CD14-positive monocyte (primary cell): Measurements from ENCODE around the gene KCNK13. TPM values are rescaled to one million over a fixed set of nuclear protein-coding genes. Genes with fewer than 3 reads are reported as not detected.

Experiments used
- DNase-seq, 3 donors: peaks; one replicate each; pipeline ENCODE4 v3.0.0-alpha.2; 2011 to 2022
- H2AFZ ChIP-seq: 2 replicates; pipeline ENCODE4 v1.6.0; 2012; ENCODE audit warnings: mild to moderate bottlenecking, low read depth, low read length, inconsistent platforms; ENCODE audit not compliant: insufficient read depth, poor library complexity, severe bottlenecking
- H3K27ac ChIP-seq, 2 donors: 1 replicate in 1 of 2; 2 replicates in 1 of 2; pipeline ENCODE4 v1.5.1; 2012 to 2013; ENCODE audit warnings: low read length in 2 of 2, control low read depth in 1 of 2, inconsistent platforms in 1 of 2, low read depth in 1 of 2, mild to moderate bottlenecking in 1 of 2
- H3K27me3 ChIP-seq, 2 donors: one replicate each; pipeline versions ENCODE4 v1.6.0 to v1.6.1; 2011 to 2013; ENCODE audit warnings: low read length in 2 of 2; ENCODE audit not compliant: control insufficient read depth in 2 of 2, insufficient read depth in 2 of 2
- H3K36me3 ChIP-seq, 2 donors: replicated peaks in 1 of 2; 1 replicate in 1 of 2; 2 replicates in 1 of 2; pipeline versions ENCODE4 v1.5.1 to v1.6.1; 2012 to 2013; ENCODE audit warnings: low read length in 2 of 2, control low read depth in 1 of 2, inconsistent platforms in 1 of 2, mild to moderate bottlenecking in 1 of 2; ENCODE audit not compliant: insufficient read depth in 2 of 2, control insufficient read depth in 1 of 2
- H3K4me1 ChIP-seq, 2 donors: 1 replicate in 1 of 2; 2 replicates in 1 of 2; pipeline versions ENCODE4 v1.5.1 to v1.6.1; 2012 to 2013; ENCODE audit warnings: low read length in 2 of 2, control low read depth in 1 of 2, inconsistent platforms in 1 of 2, mild to moderate bottlenecking in 1 of 2, moderate library complexity in 1 of 2; ENCODE audit not compliant: insufficient read depth in 2 of 2, control insufficient read depth in 1 of 2
- H3K4me2 ChIP-seq: replicated peaks from 2 replicates; pipeline ENCODE3; 2012; ENCODE audit warnings: low read length, moderate library complexity, mild to moderate bottlenecking; ENCODE audit not compliant: poor library complexity, severe bottlenecking; ENCODE audit errors: extremely low read depth
- H3K4me3 ChIP-seq, 3 experiments: fragments of 200-600 bp in 1 of 3; sonication (generic) in 1 of 3; replicated peaks in 1 of 3; 1 replicate in 2 of 3; 2 replicates in 1 of 3; pipeline ENCODE4 v1.5.1; 2011 to 2013; ENCODE audit warnings: low read length in 3 of 3, mild to moderate bottlenecking in 3 of 3, control low read depth in 2 of 3, low read depth in 2 of 3, inconsistent platforms in 1 of 3, moderate library complexity in 1 of 3
- H3K79me2 ChIP-seq: 2 replicates; pipeline ENCODE4 v1.6.0; 2012; ENCODE audit warnings: mild to moderate bottlenecking, control low read depth, inconsistent platforms, low read length, moderate library complexity; ENCODE audit not compliant: insufficient read depth
- H3K9ac ChIP-seq: 2 replicates; pipeline ENCODE4 v1.6.0; 2017; ENCODE audit warnings: low read length, mild to moderate bottlenecking; ENCODE audit not compliant: insufficient read depth, poor library complexity, severe bottlenecking
- H3K9me3 ChIP-seq, 2 donors: replicated peaks in 1 of 2; 1 replicate in 1 of 2; 2 replicates in 1 of 2; pipeline versions ENCODE4 v1.5.1 to v1.6.1; 2012 to 2013; ENCODE audit warnings: low read length in 2 of 2, control low read depth in 1 of 2; ENCODE audit not compliant: control insufficient read depth in 1 of 2, insufficient read depth in 1 of 2
- H4K20me1 ChIP-seq: 2 replicates; pipeline ENCODE4 v1.6.0; 2012; ENCODE audit warnings: mild to moderate bottlenecking, low read length, control low read depth, moderate library complexity; ENCODE audit not compliant: insufficient read depth
- H3K27ac Mint-ChIP-seq, 7 donors: one replicate each; pipeline ENCODE4 v1.8.0; 2020; ENCODE audit warnings: mild to moderate bottlenecking in 7 of 7, mixed read lengths in 7 of 7, moderate library complexity in 6 of 7, inconsistent platforms in 2 of 7
- H3K27me3 Mint-ChIP-seq, 3 donors: one replicate each; pipeline ENCODE4 v1.8.0; 2021 to 2022; ENCODE audit warnings: low read depth in 3 of 3, mild to moderate bottlenecking in 3 of 3, mixed read lengths in 3 of 3, moderate library complexity in 3 of 3, inconsistent platforms in 1 of 3
- H3K36me3 Mint-ChIP-seq, 2 donors: one replicate each; pipeline ENCODE4 v1.8.0; 2020; ENCODE audit warnings: mixed read lengths in 2 of 2, inconsistent platforms in 1 of 2, mild to moderate bottlenecking in 1 of 2
- H3K4me1 Mint-ChIP-seq: one replicate; pipeline ENCODE4 v1.8.0; 2020; ENCODE audit warnings: mild to moderate bottlenecking, mixed read lengths
- H3K4me3 Mint-ChIP-seq, 2 donors: one replicate each; pipeline ENCODE4 v1.8.0; 2020; ENCODE audit warnings: mild to moderate bottlenecking in 2 of 2, mixed read lengths in 2 of 2, moderate library complexity in 1 of 2
- H3K9me3 Mint-ChIP-seq, 7 donors: one replicate each; pipeline ENCODE4 v1.8.0; 2020 to 2022; ENCODE audit warnings: mixed read lengths in 7 of 7, mild to moderate bottlenecking in 6 of 7, moderate library complexity in 6 of 7, inconsistent platforms in 2 of 7
- CTCF ChIP-seq: fragments of 200-600 bp; IDR thresholded peaks from one replicate; pipeline ENCODE4 v1.8.0; 2022; ENCODE audit warnings: antibody characterized with exemption, mild to moderate bottlenecking
- WGBS: methylation state at CpG from one replicate; pipeline ENCODE4 v1.1.5; 2013; ENCODE audit warnings: missing lambda C conversion rate; ENCODE audit not compliant: insufficient coverage; 5-methylcytosine and 5-hydroxymethylcytosine counted together
- intact Hi-C, 2 donors: fragments of 100-400 bp; cut with micrococcal nuclease; formaldehyde crosslinking; loops; one replicate each; pipeline versions ENCODE4 v1.15.0 to v1.15.1; 2023
- polyA plus RNA-seq, 3 donors: library from polyadenylated mRNA; depleted of rRNA in 1 of 3; unstranded in 2 of 3; stranded (reverse) in 1 of 3; fragments of 300-500 nt in 2 of 3; fragments of >200 nt in 1 of 3; fragmentation: Illumina TruSeq in 2 of 3; gene quantifications; 1 replicate in 2 of 3; 2 replicates in 1 of 3; pipeline ENCODE4 v1.2.3, GENCODE V29; 2012 to 2021

KCNK13 gene
- polyA plus RNA-seq, 3 donors, result 1.6 to 4.2 (median 2.9) TPM

- Histone ChIP-seq H3K27ac (no peak overlapping the region), H4K20me1 (no peaks in the 10 kb centered on the region), H3K27me3 (peaks cover 31 to 33% of the 10 kb centered on the region in 2 donors), H3K79me2 (no peaks in the 10 kb centered on the region), H2AFZ (no peak overlapping the region), H3K4me1 (no peaks in the 10 kb centered on the region), H3K4me3 (no peak overlapping the region), H3K9ac (no peak overlapping the region), H3K9me3 (no peaks in the 10 kb centered on the region), H3K4me2 (no peak overlapping the region), H3K36me3 (peaks cover 0 to 3% of the 10 kb centered on the region in 2 donors)
- intact Hi-C loops, result no loop called here
- DNase-seq, result no peak
- no peak overlapping the region for H3K4me3 Mint-ChIP-seq
- H3K27ac Mint-ChIP-seq, result no peak overlapping the region
- H3K36me3 Mint-ChIP-seq, result peaks cover 2 to 6% of the 10 kb centered on the region in 2 donors
- peaks cover 25 to 34% (median 30%) of the 10 kb centered on the region in 3 donors for H3K27me3 Mint-ChIP-seq
- no peak for TF ChIP-seq CTCF
- no peaks in the 10 kb centered on the region for H3K4me1 Mint-ChIP-seq
- WGBS, result 96% methylated on average over 4 of the region's 4 CpGs
- H3K9me3 Mint-ChIP-seq, result peaks cover 0 to 2% (median 0%) of the 10 kb centered on the region in 7 donors
Measured at GRCh38 chr14:90050271-90050670, 11.5 kb upstream of the KCNK13 start.

- WGBS, result no CpG with 5 or more reads among the region's 2 CpGs
- Mint-ChIP-seq H3K27ac (no peak overlapping the region), H3K27me3 (peaks cover 44 to 57% (median 50%) of the 10 kb centered on the region in 3 donors), H3K4me3 (no peak overlapping the region), H3K36me3 (no peaks in the 10 kb centered on the region), H3K9me3 (no peaks in the 10 kb centered on the region), H3K4me1 (no peaks in the 10 kb centered on the region)
- Histone ChIP-seq H3K4me2 (no peak overlapping the region), H3K27ac (no peak overlapping the region), H3K79me2 (no peaks in the 10 kb centered on the region), H4K20me1 (no peaks in the 10 kb centered on the region), H3K9me3 (no peaks in the 10 kb centered on the region), H3K27me3 (peaks cover 48 to 55% of the 10 kb centered on the region in 2 donors), H3K4me1 (no peaks in the 10 kb centered on the region), H2AFZ (no peak overlapping the region), H3K36me3 (no peaks in the 10 kb centered on the region), H3K9ac (no peak overlapping the region), H3K4me3 (no peak overlapping the region)
- TF ChIP-seq CTCF, result no peak
- intact Hi-C loops, result no loop called here
- no peak for DNase-seq
Measured at GRCh38 chr14:90053044-90053443, 8.8 kb upstream of the KCNK13 start.
